ENCODE data around the gene XPOT.
A peak's percentile ranks its signal among the peaks of the same experiment; 100 is the strongest.

XPOT gene

DNA sequence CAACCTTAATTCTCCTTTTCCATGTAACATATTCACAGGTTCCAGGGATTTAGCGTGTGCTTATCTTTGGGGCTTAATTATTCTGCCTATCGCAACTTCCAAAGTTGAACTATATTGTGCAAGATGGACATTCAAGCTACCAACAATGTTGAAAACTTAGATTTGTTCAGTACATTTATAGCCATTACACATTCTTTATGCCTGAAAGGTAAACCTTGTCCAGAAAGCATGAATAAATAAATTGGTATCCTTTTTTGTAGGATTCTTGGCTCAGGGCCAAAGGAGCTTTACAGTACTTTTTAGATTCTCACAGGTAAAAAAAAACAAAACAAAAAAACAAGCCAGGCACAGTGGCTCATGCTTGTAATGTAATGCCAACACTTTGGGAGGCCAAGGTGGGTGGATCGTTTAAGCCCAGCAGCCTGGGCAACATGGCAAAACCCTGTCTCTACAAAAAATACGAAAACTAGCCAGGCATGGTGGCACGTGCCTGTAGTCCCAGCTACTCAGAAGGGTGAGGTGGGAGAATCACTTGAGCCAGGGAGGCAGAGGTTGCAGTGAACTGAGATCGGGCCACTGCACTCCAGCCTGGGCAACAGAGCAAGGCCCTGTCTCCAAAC, 16.9 kb upstream of the XPOT start:
- no peak overlapping the region for H3K4me3 ChIP-seq (ENCODE audit: low read depth, low read length)

DNA sequence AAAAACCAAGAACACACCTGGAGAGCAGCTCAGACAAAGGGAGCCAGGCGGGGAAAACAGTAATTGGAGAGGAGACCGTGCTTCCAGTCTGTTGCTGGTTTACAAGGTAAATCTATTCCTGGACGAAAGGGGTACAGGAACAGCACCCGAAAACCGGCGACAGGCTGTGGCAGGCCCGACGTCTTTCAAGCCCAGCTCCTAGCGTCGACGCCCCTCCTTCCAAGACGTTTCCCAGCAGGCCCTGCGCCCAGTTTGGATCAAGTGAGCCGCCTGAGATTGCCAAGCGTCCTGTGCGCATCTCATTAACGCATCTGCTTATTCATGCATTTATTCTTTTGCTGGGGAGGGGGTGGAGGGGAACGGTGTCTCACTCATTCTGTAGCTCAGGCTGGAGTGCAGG, 15.0 kb upstream of the XPOT start:
- H3K4me3 ChIP-seq (ENCODE audit: low read depth, low read length): no peak overlapping the region

More for the DNA sequence above, 16.9 kb upstream of the XPOT start:
- TF ChIP-seq, protein P1, sequence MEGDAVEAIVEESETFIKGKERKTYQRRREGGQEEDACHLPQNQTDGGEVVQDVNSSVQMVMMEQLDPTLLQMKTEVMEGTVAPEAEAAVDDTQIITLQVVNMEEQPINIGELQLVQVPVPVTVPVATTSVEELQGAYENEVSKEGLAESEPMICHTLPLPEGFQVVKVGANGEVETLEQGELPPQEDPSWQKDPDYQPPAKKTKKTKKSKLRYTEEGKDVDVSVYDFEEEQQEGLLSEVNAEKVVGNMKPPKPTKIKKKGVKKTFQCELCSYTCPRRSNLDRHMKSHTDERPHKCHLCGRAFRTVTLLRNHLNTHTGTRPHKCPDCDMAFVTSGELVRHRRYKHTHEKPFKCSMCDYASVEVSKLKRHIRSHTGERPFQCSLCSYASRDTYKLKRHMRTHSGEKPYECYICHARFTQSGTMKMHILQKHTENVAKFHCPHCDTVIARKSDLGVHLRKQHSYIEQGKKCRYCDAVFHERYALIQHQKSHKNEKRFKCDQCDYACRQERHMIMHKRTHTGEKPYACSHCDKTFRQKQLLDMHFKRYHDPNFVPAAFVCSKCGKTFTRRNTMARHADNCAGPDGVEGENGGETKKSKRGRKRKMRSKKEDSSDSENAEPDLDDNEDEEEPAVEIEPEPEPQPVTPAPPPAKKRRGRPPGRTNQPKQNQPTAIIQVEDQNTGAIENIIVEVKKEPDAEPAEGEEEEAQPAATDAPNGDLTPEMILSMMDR (IDR thresholded peaks at IDR 0.05; ENCODE audit: low read depth, low read length): no peak

DNA sequence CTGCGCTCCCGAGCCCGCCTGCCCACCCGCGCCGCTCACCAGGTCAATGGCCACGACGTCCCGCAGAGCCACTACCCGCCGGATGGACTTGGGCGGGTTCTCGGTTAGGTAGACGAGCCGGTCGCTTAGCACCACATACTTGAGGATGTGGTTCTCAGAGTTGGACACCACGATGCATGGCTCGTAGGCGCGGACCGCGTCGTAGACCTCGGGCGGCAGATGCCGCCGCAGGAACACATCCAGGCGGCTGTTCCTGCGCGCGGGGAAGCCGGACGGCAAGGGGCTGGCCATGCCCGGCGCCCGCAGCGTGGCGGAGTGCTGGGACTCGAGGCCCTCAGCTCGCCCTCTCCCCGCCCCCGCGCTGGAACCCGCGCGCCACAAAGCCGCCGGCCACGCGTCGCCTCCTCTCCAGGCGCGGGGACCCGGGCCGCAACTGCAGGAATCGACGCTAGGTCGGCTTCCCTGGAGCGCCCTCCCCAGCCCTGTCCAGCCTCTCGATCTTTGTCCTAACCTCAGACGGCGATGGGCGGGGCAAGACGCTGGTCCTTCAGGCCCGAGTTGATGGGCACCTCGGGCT, 13.8 kb upstream of the XPOT start, which contains the start of gene C12orf56:
TSS of gene C12orf56 (minus strand) at position 484 of the 577 bp plus-strand sequence. CDS start at position 291, 193 bp downstream.
- peak within 1 kb of the TSS; percentile 50 for H3K4me3 ChIP-seq (ENCODE audit: low read depth, low read length)
- TF ChIP-seq, protein P1 (IDR thresholded peaks at IDR 0.05; ENCODE audit: low read depth, low read length): no peak

More for the DNA sequence above, 15.0 kb upstream of the XPOT start:
- TF ChIP-seq, protein P1 (IDR thresholded peaks at IDR 0.05; ENCODE audit: low read depth, low read length): no peak

DNA sequence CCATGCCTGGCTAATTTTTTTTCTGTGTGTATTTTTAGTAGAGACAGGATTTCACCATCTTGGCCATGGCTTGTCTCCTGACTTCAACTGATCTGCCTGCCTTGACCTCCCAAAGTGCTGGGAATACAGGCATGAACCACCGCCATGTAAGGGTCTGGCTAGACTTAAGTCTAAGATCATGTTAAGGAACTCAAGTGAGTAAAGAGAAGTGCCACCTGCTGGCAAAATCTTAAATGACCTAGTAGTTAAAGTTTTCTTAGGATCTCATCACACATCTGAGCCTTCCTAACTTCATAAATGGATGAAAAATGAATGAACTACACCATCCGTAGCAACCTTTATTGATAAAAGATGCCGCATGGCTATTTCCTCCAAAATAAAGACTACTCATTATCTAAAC, 12.0 kb upstream of the XPOT start:
- TF ChIP-seq, protein P1 (IDR thresholded peaks at IDR 0.05; ENCODE audit: low read depth, low read length): 0 out of 2 replicates have a peak, but pooled peaks have one; percentile 4
- no peak overlapping the region for H3K4me3 ChIP-seq (ENCODE audit: low read depth, low read length)

DNA sequence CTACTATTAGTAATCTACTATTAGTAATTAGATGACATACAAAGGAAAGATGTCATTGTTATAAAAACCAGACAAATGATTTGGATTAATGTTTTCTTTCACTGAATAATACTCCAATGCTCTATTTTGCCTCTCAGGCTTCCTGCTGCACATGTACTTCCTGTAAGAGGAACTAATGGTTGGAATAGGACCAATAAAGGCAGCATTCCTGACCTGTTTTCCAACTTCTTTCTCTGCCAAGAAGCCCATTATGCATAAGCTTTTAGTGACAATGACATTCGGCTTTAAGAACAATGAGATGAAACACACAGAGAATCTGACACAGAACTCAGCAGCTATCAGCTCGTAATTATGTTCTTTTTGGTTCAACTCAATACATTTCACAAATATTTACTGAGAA, 8.5 kb upstream of the XPOT start:
- no peak overlapping the region for H3K4me3 ChIP-seq (ENCODE audit: low read depth, low read length)
- TF ChIP-seq, protein P1 (IDR thresholded peaks at IDR 0.05; ENCODE audit: low read depth, low read length): no peak

DNA sequence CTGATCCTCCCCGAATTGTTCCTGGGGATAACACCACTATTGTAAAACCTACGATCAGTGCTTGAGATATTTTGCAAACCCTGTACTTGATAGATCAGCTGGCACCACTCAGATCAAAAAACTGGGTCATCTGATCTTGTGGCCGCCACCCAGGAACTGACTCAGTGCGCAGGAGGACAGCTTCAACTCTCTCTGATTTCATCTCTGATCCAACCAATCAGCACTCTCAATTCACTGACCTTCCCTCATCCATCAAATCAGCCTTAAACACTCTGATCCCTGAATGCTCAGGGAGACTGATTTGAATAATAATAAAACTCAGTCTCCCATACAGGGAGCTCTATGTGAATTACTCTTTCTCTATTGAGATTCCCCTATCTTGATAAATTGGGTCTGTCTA, 4.2 kb upstream of the XPOT start:
- TF ChIP-seq, protein P1 (IDR thresholded peaks at IDR 0.05; ENCODE audit: low read depth, low read length): no peak
- no peak overlapping the region for H3K4me3 ChIP-seq (ENCODE audit: low read depth, low read length)

DNA sequence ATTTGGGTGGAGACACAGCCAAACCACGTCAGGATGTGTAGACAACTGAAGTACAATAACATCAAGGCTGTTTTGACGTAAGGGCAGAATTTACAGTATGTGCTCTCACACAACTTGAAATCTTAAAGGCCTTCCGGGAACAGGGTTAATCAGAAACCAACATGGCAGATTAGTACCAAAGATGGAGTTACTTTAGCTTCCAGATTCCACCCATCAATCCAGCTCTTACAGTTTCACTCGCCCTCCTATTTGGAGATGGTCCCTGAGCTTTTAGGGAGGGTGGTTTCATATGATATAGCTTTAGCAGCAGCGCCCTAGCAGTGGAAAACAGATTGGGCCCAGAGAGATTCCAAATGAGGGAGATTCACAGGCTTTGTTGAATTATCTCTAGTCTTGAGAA, 2.0 kb upstream of the XPOT start:
- TF ChIP-seq, protein P1 (IDR thresholded peaks at IDR 0.05; ENCODE audit: low read depth, low read length): no peak
- H3K4me3 ChIP-seq (ENCODE audit: low read depth, low read length): no peak overlapping the region

Measured in WI38 (cell line).